Measurements from ENCODE around the gene LTA. TPM values are rescaled to one million over a fixed set of nuclear protein-coding genes. Genes with fewer than 3 reads are reported as not detected.
A peak's percentile ranks its signal among the peaks of the same experiment; 100 is the strongest.

Gene LTA
- total RNA-seq, 1 experiment from 2014 or later, result not detected

GRCh38 chr6:31621991-31622390 is 49.9 kb downstream of the LTA start:
- peaks cover 57% of the 10 kb centered on the region for H3K36me3 Mint-ChIP-seq (ENCODE audit: insufficient read depth, unreplicated experiment)
- TF ChIP-seq, protein P1, sequence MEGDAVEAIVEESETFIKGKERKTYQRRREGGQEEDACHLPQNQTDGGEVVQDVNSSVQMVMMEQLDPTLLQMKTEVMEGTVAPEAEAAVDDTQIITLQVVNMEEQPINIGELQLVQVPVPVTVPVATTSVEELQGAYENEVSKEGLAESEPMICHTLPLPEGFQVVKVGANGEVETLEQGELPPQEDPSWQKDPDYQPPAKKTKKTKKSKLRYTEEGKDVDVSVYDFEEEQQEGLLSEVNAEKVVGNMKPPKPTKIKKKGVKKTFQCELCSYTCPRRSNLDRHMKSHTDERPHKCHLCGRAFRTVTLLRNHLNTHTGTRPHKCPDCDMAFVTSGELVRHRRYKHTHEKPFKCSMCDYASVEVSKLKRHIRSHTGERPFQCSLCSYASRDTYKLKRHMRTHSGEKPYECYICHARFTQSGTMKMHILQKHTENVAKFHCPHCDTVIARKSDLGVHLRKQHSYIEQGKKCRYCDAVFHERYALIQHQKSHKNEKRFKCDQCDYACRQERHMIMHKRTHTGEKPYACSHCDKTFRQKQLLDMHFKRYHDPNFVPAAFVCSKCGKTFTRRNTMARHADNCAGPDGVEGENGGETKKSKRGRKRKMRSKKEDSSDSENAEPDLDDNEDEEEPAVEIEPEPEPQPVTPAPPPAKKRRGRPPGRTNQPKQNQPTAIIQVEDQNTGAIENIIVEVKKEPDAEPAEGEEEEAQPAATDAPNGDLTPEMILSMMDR (IDR thresholded peaks at IDR 0.05; ENCODE audit: unreplicated experiment), result no peak
- no peaks in the 10 kb centered on the region for H3K27me3 Mint-ChIP-seq (ENCODE audit: insufficient read depth, unreplicated experiment)
- BruUV-seq (replicated peaks), result no TSS peak
- intact Hi-C loops (cut with micrococcal nuclease), result loop anchor here (5.0 kb wide), 1 partner anchor 40 kb away; the partner anchor contains the start of genes C6orf47 and GPANK1
- no peaks in the 10 kb centered on the region for H3K9me3 Mint-ChIP-seq (ENCODE audit: unreplicated experiment)
- H3K4me3 Mint-ChIP-seq (ENCODE audit: unreplicated experiment), result peak overlapping the region; percentile 76
- DNase-seq (ENCODE audit: unreplicated experiment), result no peak
- ChIA-PET CTCF (interaction anchor here (0.5 to 1.6 kb wide), 4 partner anchors 24 to 679 kb away, joined by 3 to 5 read pairs (median 4); no protein-coding TSS in a partner anchor), POLR2A (interaction anchor here (0.6 to 8.0 kb wide), 19 partner anchors 11 to 1788 kb away, joined by 3 to 117 read pairs (median 5); partner anchors contain the start of genes ABHD16A, BAG6, C6orf47 and CSNK2B)
- H3K4me1 Mint-ChIP-seq (ENCODE audit: insufficient read depth, unreplicated experiment), result peaks cover 17% of the 10 kb centered on the region
- H3K27ac Mint-ChIP-seq (ENCODE audit: low read depth, unreplicated experiment), result peak overlapping the region; percentile 89

DNA sequence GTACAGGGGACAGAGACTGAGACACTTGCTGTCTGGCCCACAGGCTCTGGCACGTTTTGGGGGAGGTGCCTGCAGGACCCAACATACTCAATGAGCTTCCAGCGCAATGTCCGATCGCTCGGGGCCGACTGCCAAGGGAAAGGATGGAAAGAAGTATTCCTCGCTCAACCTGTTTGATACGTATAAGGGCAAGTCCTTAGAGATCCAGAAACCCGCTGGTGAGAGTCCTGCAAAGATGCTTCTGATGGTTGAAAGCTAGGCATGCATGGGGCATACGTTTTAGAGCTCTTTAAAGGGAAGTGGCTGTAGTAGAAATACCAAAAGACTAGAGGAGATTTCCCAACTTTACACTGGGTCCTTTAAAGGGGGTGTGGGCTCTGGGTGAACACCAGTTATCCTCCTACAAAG is 50.6 kb downstream of the LTA start:
- TF ChIP-seq, protein P1 (IDR thresholded peaks at IDR 0.05; ENCODE audit: unreplicated experiment), result no peak
- Mint-ChIP-seq H3K27me3 (ENCODE audit: insufficient read depth, unreplicated experiment) (no peaks in the 10 kb centered on the region), H3K9me3 (ENCODE audit: unreplicated experiment) (no peaks in the 10 kb centered on the region), H3K27ac (ENCODE audit: low read depth, unreplicated experiment) (peak overlapping the region; percentile 89), H3K4me1 (ENCODE audit: insufficient read depth, unreplicated experiment) (peaks cover 17% of the 10 kb centered on the region), H3K36me3 (ENCODE audit: insufficient read depth, unreplicated experiment) (peaks cover 64% of the 10 kb centered on the region), H3K4me3 (ENCODE audit: unreplicated experiment) (peak overlapping the region; percentile 76)
- no peak for DNase-seq (ENCODE audit: unreplicated experiment)
- CTCF ChIA-PET, result interaction anchor here (1.0 to 1.6 kb wide), 2 partner anchors 25 to 31 kb away, joined by 4 to 5 read pairs; no protein-coding TSS in a partner anchor
- intact Hi-C loops (cut with micrococcal nuclease), result loop anchor here (5.0 kb wide), 1 partner anchor 40 kb away; the partner anchor contains the start of genes C6orf47 and GPANK1
- BruUV-seq (replicated peaks), result no TSS peak
- POLR2A ChIA-PET, result interaction anchor here (1.0 to 8.0 kb wide), 14 partner anchors 11 to 222 kb away, joined by 3 to 117 read pairs (median 6); partner anchors contain the start of genes ABHD16A, BAG6, C6orf47 and CSNK2B

Other genes starting within 250 kb of the LTA start
- 87.4 and 180 TPM in 2 replicates for gene HLA-B, start 215.1 kb upstream of the LTA start, total RNA-seq (2022)
- gene MICA, start 168.7 kb upstream of the LTA start, total RNA-seq (2022), result 17.9 and 18.0 TPM in 2 replicates
- gene MICB, start 74.1 kb upstream of the LTA start, total RNA-seq (2022), result 4.3 and 7.6 TPM in 2 replicates
- not detected in 2 replicates for gene MCCD1, start 43.3 kb upstream of the LTA start, total RNA-seq (2022)
- gene DDX39B, start 30.3 kb upstream of the LTA start, total RNA-seq (2022), result 551 and 565 TPM in 2 replicates
- gene ATP6V1G2, start 25.7 kb upstream of the LTA start, total RNA-seq (2022), result 1.2 and 2.4 TPM in 2 replicates
- gene NFKBIL1, start 24.7 kb upstream of the LTA start, total RNA-seq (2022), result 25.2 and 30.3 TPM in 2 replicates
- gene TNF, start 3.3 kb downstream of the LTA start, total RNA-seq (2022), result not detected in 2 replicates
- gene LTB, start 10.1 kb downstream of the LTA start, total RNA-seq (2022), result 0.37 TPM in 1 of 2 replicates, not detected in the other
- gene LST1, start 14.0 kb downstream of the LTA start, total RNA-seq (2022), result not detected in 2 replicates
- gene NCR3, start 20.7 kb downstream of the LTA start, total RNA-seq (2022), result not detected in 2 replicates
- not detected in 2 replicates for gene AIF1, start 42.9 kb downstream of the LTA start, total RNA-seq (2022)
- gene PRRC2A, start 48.4 kb downstream of the LTA start, total RNA-seq (2022), result 247 and 266 TPM in 2 replicates
- gene BAG6, start 80.4 kb downstream of the LTA start, total RNA-seq (2022), result 290 and 291 TPM in 2 replicates
- 5.0 and 5.2 TPM in 2 replicates for gene APOM, start 83.6 kb downstream of the LTA start, total RNA-seq (2022)
- 15.5 and 16.6 TPM in 2 replicates for gene C6orf47, start 88.5 kb downstream of the LTA start, total RNA-seq (2022)
- 13.0 and 13.6 TPM in 2 replicates for gene GPANK1, start 92.7 kb downstream of the LTA start, total RNA-seq (2022)
- 197 and 209 TPM in 2 replicates for gene CSNK2B, start 93.8 kb downstream of the LTA start, total RNA-seq (2022)
- 14.4 and 16.0 TPM in 2 replicates for gene LY6G5B, start 97.7 kb downstream of the LTA start, total RNA-seq (2022)
- gene LY6G5C, start 108.8 kb downstream of the LTA start, total RNA-seq (2022), result 0.64 and 1.4 TPM in 2 replicates
- gene ABHD16A, start 131.0 kb downstream of the LTA start, total RNA-seq (2022), result 32.1 and 42.7 TPM in 2 replicates
- not detected in 2 replicates for gene LY6G6F, start 134.6 kb downstream of the LTA start, total RNA-seq (2022)
- not detected in 2 replicates for gene LY6G6D, start 143.1 kb downstream of the LTA start, total RNA-seq (2022)
- gene LY6G6C, start 149.5 kb downstream of the LTA start, total RNA-seq (2022), result 0.32 TPM in 1 of 2 replicates, not detected in the other
- gene MPIG6B, start 151.1 kb downstream of the LTA start, total RNA-seq (2022), result not detected in 2 replicates
- gene DDAH2, start 157.0 kb downstream of the LTA start, total RNA-seq (2022), result 8.5 and 13.5 TPM in 2 replicates
- 511 and 632 TPM in 2 replicates for gene CLIC1, start 164.2 kb downstream of the LTA start, total RNA-seq (2022)
- gene MSH5, start 167.7 kb downstream of the LTA start, total RNA-seq (2022), result 36.6 and 43.1 TPM in 2 replicates
- gene SAPCD1, start 190.4 kb downstream of the LTA start, total RNA-seq (2022), result 4.3 and 5.1 TPM in 2 replicates
- 2.0 and 3.1 TPM in 2 replicates for gene VWA7, start 205.0 kb downstream of the LTA start, total RNA-seq (2022)
- 133 and 200 TPM in 2 replicates for gene VARS1, start 223.5 kb downstream of the LTA start, total RNA-seq (2022)
- 36.9 and 47.4 TPM in 2 replicates for gene LSM2, start 234.7 kb downstream of the LTA start, total RNA-seq (2022)
- gene HSPA1L, start 243.0 kb downstream of the LTA start, total RNA-seq (2022), result 0.35 and 0.79 TPM in 2 replicates
- 20.3 and 34.0 TPM in 2 replicates for gene HSPA1A, start 243.3 kb downstream of the LTA start, total RNA-seq (2022)

Measured in MCF 10A (cell line).